Suppressor macrophage (primary cell): Measurements from ENCODE around the gene RDH5.
"Not testable (repeated sequence)": the region's sequence is repeated elsewhere in the genome, so short reads cannot be mapped to it uniquely, and the experiment has no call there.

Source experiments
- DNase-seq, 4 experiments: peaks; one replicate each; pipeline ENCODE4 v3.0.0-alpha.2; 2020 to 2022

The RDH5 gene

GRCh38 chr12:55746174-55746912 lies 26.1 kb downstream of the RDH5 start:
- no peak for DNase-seq

- no peak for DNase-seq
Measured at GRCh38 chr12:55746913-55747231, 26.7 kb downstream of the RDH5 start.

- DNase-seq, result no peak
Measured at GRCh38 chr12:55748230-55748993, 28.2 kb downstream of the RDH5 start.

GRCh38 chr12:55755246-55755645 lies 35.1 kb downstream of the RDH5 start:
- DNase-seq, result no peak

GRCh38 chr12:55757701-55758100 lies 37.5 kb downstream of the RDH5 start:
- no peak for DNase-seq

GRCh38 chr12:55758575-55758974 lies 38.4 kb downstream of the RDH5 start:
- not testable (repeated sequence) for DNase-seq

GRCh38 chr12:55760663-55761062 lies 40.5 kb downstream of the RDH5 start:
- no peak for DNase-seq

- DNase-seq, result no peak
Measured at GRCh38 chr12:55762646-55763045, 42.5 kb downstream of the RDH5 start.

- no peak for DNase-seq
Measured at GRCh38 chr12:55765736-55766290, 45.6 kb downstream of the RDH5 start.

GRCh38 chr12:55767156-55767555 lies 47.0 kb downstream of the RDH5 start:
- no peak for DNase-seq

- DNase-seq, result no peak
Measured at GRCh38 chr12:55771736-55772135, 51.5 kb downstream of the RDH5 start.
